Right atrium auricular region (tissue), 2 donors: Measurements from ENCODE around the gene SEMA4C. TPM values are rescaled to one million over a fixed set of nuclear protein-coding genes. Genes with fewer than 3 reads are reported as not detected.

Experiments
- DNase-seq: peaks from one replicate; pipeline ENCODE4 v3.0.0-alpha.2; 2019; ENCODE audit warnings: low spot score
- H3K27ac ChIP-seq, 2 donors: fragments of 200-600 bp; sonication (generic); 1 replicate in 1 of 2; 2 replicates in 1 of 2; pipeline ENCODE4 v1.5.1; 2016 to 2019
- H3K27me3 ChIP-seq, 2 donors: fragments of 200-600 bp; sonication (generic); one replicate each; pipeline versions ENCODE4 v1.5.1 to v1.6.0; 2017 to 2019
- H3K36me3 ChIP-seq: fragments of 200-600 bp; sonication (generic); one replicate; pipeline ENCODE4 v1.5.1; 2016
- H3K4me1 ChIP-seq, 2 donors: fragments of 200-600 bp; sonication (generic); one replicate each; pipeline versions ENCODE4 v1.5.1 to v1.6.0; 2017 to 2019
- H3K4me3 ChIP-seq, 2 donors: fragments of 200-600 bp; sonication (generic); 1 replicate in 1 of 2; 2 replicates in 1 of 2; pipeline ENCODE4 v1.5.1; 2017 to 2019; ENCODE audit warnings: mild to moderate bottlenecking in 1 of 2, moderate library complexity in 1 of 2
- H3K9me3 ChIP-seq, 2 donors: fragments of 200-600 bp; sonication (generic); one replicate each; pipeline ENCODE4 v1.5.1; 2019
- total RNA-seq, 2 donors: library from RNA; depleted of rRNA; stranded (reverse); fragments of >200 nt; gene quantifications; one replicate each; pipeline ENCODE4 v1.1.0, GENCODE V29; 2016
- TF ChIP-seq, protein P1 (sequence below), 2 donors: fragments of 200-600 bp; sonication (generic); IDR thresholded peaks; one replicate each; pipeline ENCODE4 v1.5.1; 2019; ENCODE audit warnings: antibody characterized with exemption in 2 of 2

SEMA4C gene
- total RNA-seq, 2 donors from 2014 or later = 12.0 to 23.3 TPM

DNA sequence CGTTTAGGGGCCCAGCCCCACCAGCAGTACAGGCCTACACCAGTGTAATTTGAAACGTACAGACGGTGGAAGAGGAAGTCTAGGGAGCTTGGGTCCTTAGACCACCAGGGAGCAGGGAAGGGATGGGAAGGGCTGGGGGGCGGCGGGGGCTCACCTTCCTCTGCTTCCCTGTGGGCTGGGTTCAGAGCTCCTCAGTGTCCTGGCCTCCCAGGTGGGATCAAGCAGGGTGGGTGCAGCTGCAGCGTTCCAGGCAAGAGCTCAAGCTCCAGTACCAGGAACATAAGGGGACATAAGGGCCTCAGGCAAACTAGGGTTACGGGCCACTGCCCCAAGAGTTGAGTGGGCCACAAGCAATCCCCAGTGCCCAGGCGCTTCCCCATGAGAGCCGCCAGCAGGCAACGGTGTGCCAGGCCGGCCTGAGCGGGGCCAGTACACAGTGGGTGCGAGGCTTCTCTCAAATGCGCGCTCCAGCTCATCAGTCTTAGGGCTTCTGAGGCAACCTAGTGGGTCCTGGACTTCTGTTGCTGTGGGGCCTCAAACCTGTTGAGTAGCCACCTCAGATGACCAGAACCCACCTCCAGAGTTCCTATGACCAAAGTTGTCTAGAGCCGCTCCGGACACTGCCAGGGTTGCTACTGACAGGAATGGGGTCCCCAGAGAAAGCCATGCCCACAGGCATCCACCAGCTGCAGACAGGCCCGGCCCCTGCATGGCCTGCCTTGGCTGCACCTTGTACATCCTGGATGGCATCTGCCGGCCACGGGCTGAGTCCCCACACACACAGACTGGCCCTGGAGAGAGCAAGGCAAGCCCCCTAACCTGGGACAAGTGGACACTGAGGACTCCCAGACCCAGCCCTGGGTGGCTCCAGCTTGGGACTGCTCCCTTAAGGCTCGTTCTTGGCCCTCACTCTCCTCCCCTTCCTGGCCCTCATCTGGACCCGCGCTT is 31.3 kb downstream of the SEMA4C start:
- Histone ChIP-seq H3K4me3 (no peak overlapping the region), H3K27ac (peak overlapping the region in 1 of 2 donors; percentile 85), H3K36me3 (peaks cover 14% of the 10 kb centered on the region), H3K27me3 (no peaks in the 10 kb centered on the region), H3K9me3 (no peaks in the 10 kb centered on the region), H3K4me1 (peaks cover 0 to 33% of the 10 kb centered on the region in 2 donors)
- TF ChIP-seq, protein P1, sequence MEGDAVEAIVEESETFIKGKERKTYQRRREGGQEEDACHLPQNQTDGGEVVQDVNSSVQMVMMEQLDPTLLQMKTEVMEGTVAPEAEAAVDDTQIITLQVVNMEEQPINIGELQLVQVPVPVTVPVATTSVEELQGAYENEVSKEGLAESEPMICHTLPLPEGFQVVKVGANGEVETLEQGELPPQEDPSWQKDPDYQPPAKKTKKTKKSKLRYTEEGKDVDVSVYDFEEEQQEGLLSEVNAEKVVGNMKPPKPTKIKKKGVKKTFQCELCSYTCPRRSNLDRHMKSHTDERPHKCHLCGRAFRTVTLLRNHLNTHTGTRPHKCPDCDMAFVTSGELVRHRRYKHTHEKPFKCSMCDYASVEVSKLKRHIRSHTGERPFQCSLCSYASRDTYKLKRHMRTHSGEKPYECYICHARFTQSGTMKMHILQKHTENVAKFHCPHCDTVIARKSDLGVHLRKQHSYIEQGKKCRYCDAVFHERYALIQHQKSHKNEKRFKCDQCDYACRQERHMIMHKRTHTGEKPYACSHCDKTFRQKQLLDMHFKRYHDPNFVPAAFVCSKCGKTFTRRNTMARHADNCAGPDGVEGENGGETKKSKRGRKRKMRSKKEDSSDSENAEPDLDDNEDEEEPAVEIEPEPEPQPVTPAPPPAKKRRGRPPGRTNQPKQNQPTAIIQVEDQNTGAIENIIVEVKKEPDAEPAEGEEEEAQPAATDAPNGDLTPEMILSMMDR (IDR thresholded peaks at IDR 0.05) = no peak
- DNase-seq = no peak

DNA sequence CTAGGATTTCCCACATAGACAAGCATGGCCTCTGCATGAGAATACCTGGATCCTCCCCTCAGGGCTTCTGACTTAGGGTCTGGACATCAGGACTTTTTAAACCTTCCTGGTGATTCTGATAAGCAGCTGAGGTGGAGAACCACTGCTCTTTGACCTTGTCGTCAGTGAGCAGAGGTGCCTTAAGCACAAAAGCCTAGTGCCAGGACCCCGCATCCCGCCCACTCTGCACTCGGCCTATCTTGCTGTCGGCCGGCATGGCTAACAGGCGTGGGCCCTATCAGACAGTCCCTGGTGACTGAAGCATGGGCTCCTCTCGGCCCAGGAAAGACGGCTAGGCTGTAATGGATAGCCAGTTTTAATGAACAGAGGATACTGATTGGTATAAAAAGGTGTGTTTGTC is 32.3 kb downstream of the SEMA4C start:
- DNase-seq = no peak
- peaks cover 21% of the 10 kb centered on the region for H3K36me3 ChIP-seq
- H3K4me1 ChIP-seq = peaks cover 0 to 32% of the 10 kb centered on the region in 2 donors
- H3K27ac ChIP-seq = no peak overlapping the region
- no peak overlapping the region for H3K4me3 ChIP-seq
- TF ChIP-seq, protein P1 (IDR thresholded peaks at IDR 0.05) = no peak
- no peaks in the 10 kb centered on the region for H3K9me3 ChIP-seq
- H3K27me3 ChIP-seq = no peaks in the 10 kb centered on the region

DNA sequence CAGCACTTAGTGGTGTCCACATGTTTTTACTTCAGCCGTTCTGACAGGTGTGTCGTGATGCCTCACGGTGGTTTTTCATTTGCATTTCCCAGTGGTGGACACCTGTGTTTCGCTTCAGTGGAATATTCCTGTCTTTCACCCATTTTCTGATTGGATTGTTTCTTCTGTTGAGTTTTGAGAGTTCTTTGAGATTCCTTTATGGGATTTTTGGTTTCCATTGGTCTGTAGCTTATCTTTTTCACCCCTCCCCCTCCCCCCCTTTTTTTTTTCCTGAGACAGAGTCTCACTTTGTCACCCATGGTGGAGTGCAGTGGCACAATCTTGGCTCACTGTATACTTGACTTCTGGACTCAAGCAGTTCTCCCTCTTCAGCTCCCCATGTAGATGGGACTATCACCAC is 34.0 kb downstream of the SEMA4C start:
- H3K27me3 ChIP-seq = no peaks in the 10 kb centered on the region
- DNase-seq = no peak
- H3K4me1 ChIP-seq = peaks cover 0 to 33% of the 10 kb centered on the region in 2 donors
- TF ChIP-seq, protein P1 (IDR thresholded peaks at IDR 0.05) = no peak
- no peaks in the 10 kb centered on the region for H3K9me3 ChIP-seq
- H3K27ac ChIP-seq = no peak overlapping the region
- no peak overlapping the region for H3K4me3 ChIP-seq
- peaks cover 38% of the 10 kb centered on the region for H3K36me3 ChIP-seq

DNA sequence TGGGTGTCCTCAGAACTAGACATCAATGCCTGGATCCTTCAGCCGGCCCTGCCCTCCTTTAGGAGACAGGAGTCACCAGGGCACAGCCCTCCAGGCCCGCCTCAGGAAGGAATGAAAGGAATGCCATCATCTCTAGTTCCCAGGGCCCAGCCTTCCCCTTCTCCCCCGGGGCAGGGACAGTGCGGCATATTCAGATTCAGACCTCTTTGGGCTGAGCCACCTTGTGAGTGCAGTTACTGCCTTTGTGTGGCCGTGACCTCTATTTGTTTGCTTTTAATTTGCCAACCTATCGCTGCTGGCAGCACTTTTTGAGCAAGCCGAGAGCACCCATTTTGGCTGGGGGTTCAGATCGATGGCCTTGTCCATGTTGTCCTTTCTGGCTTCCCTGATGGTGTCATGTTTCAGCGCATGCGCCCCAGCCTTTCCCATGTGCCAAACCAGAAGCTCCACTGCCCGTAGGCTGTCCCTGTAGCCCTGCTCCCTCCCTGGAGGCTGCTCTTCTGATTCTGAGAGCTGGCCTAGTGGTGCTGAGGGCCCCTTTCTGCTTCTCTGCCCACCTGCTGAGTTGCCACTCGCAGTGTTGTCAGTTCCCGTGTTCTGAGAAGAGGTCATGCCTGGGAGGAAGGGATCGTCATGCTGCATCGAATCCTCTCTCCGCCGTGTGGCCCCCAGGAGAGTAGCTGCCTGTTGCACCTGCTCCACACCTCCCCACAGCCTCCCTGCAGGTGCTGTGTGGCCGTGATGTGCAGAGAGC is 36.9 kb downstream of the SEMA4C start:
- peak; percentile 71 for DNase-seq
- Histone ChIP-seq H3K27ac (peak overlapping the region; percentile 33 to 62), H3K36me3 (peaks cover 50% of the 10 kb centered on the region), H3K4me1 (peaks cover 0 to 18% of the 10 kb centered on the region in 2 donors), H3K4me3 (no peak overlapping the region), H3K9me3 (no peaks in the 10 kb centered on the region), H3K27me3 (no peaks in the 10 kb centered on the region)
- TF ChIP-seq, protein P1 (IDR thresholded peaks at IDR 0.05) = no peak

DNA sequence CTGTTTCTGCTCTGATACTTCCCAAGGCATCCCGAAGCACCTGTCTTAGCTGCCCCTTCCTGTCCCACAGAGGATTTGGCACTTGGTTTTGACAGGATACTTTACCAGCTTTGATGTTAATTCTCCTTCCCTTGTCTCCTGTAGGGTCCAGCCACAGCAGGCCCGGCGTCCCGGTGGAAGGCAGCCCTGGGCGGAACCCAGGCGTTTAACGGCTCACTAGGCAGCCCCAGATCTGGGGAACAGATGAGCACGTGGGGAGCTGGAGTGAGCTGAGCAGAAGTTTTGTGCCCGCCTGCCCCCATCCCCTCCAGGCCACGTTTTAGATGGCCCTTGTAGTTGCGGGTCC is 37.5 kb downstream of the SEMA4C start:
- no peak overlapping the region for H3K4me3 ChIP-seq
- H3K9me3 ChIP-seq = no peaks in the 10 kb centered on the region
- no peak for DNase-seq
- H3K27ac ChIP-seq = peak overlapping the region; percentile 33 to 62
- TF ChIP-seq, protein P1 (IDR thresholded peaks at IDR 0.05) = no peak
- peaks cover 0 to 18% of the 10 kb centered on the region in 2 donors for H3K4me1 ChIP-seq
- H3K27me3 ChIP-seq = no peaks in the 10 kb centered on the region
- H3K36me3 ChIP-seq = peaks cover 55% of the 10 kb centered on the region
